ENCODE measurements around the gene RSRC1.

RSRC1 gene

GRCh38 chr3:158347966-158348365 lies 238.1 kb downstream of the RSRC1 start:
- Histone ChIP-seq H3K27ac (no peak overlapping the region), H3K4me3 (ENCODE audit: low read depth, low read length) (no peak overlapping the region), H3K27me3 (replicated peaks) (no peaks in the 10 kb centered on the region), H3K36me3 (replicated peaks) (no peaks in the 10 kb centered on the region)
- in situ Hi-C loops (cut with HindIII; ENCODE audit: low pct_ligation_motif_present, low sequenced_read_pairs) = no loop called here
- TF ChIP-seq CTCF (IDR thresholded peaks at IDR 0.05; ENCODE audit: low read depth, low read length, missing control alignments) = no peak
- no peak for DNase-seq

- Histone ChIP-seq H3K36me3 (replicated peaks) (no peaks in the 10 kb centered on the region), H3K27me3 (replicated peaks) (no peaks in the 10 kb centered on the region), H3K27ac (no peak overlapping the region), H3K4me3 (ENCODE audit: low read depth, low read length) (no peak overlapping the region)
- TF ChIP-seq CTCF (IDR thresholded peaks at IDR 0.05; ENCODE audit: low read depth, low read length, missing control alignments) = no peak
- in situ Hi-C loops (cut with HindIII; ENCODE audit: low pct_ligation_motif_present, low sequenced_read_pairs) = no loop called here
- DNase-seq = no peak
Observed at GRCh38 chr3:158350971-158351370, 241.1 kb downstream of the RSRC1 start.

GRCh38 chr3:158352551-158352950 lies 242.7 kb downstream of the RSRC1 start:
- Histone ChIP-seq H3K4me3 (ENCODE audit: low read depth, low read length) (no peak overlapping the region), H3K27ac (no peak overlapping the region), H3K36me3 (replicated peaks) (no peaks in the 10 kb centered on the region), H3K27me3 (replicated peaks) (no peaks in the 10 kb centered on the region)
- in situ Hi-C loops (cut with HindIII; ENCODE audit: low pct_ligation_motif_present, low sequenced_read_pairs) = no loop called here
- no peak for DNase-seq
- no peak for TF ChIP-seq CTCF (IDR thresholded peaks at IDR 0.05; ENCODE audit: low read depth, low read length, missing control alignments)

- Histone ChIP-seq H3K27ac (no peak overlapping the region), H3K27me3 (replicated peaks) (no peaks in the 10 kb centered on the region), H3K4me3 (ENCODE audit: low read depth, low read length) (no peak overlapping the region), H3K36me3 (replicated peaks) (no peaks in the 10 kb centered on the region)
- no peak for DNase-seq
- in situ Hi-C loops (cut with HindIII; ENCODE audit: low pct_ligation_motif_present, low sequenced_read_pairs) = no loop called here
- TF ChIP-seq CTCF (IDR thresholded peaks at IDR 0.05; ENCODE audit: low read depth, low read length, missing control alignments) = no peak
Observed at GRCh38 chr3:158354713-158355112, 244.8 kb downstream of the RSRC1 start.

GRCh38 chr3:158355623-158356588 lies 246.0 kb downstream of the RSRC1 start:
- H3K27ac ChIP-seq = no peak overlapping the region
- TF ChIP-seq CTCF (IDR thresholded peaks at IDR 0.05; ENCODE audit: low read depth, low read length, missing control alignments) = no peak
- in situ Hi-C loops (cut with HindIII; ENCODE audit: low pct_ligation_motif_present, low sequenced_read_pairs) = no loop called here
- no peak for DNase-seq
- no peaks in the 10 kb centered on the region for H3K36me3 ChIP-seq (replicated peaks)
- H3K4me3 ChIP-seq (ENCODE audit: low read depth, low read length) = no peak overlapping the region
- no peaks in the 10 kb centered on the region for H3K27me3 ChIP-seq (replicated peaks)

All from brain microvascular endothelial cell (primary cell).